Hematopoietic multipotent progenitor cell treated with erythropoietin and hydrocortisone succinate and interleukin-3 and kit ligand, for 8 days (in vitro differentiated cells): ENCODE results near the gene AMOTL2.

Experiments used
- DNase-seq: peaks from one replicate; pipeline ENCODE4 v3.0.0-alpha.2; 2015

The AMOTL2 gene

DNA sequence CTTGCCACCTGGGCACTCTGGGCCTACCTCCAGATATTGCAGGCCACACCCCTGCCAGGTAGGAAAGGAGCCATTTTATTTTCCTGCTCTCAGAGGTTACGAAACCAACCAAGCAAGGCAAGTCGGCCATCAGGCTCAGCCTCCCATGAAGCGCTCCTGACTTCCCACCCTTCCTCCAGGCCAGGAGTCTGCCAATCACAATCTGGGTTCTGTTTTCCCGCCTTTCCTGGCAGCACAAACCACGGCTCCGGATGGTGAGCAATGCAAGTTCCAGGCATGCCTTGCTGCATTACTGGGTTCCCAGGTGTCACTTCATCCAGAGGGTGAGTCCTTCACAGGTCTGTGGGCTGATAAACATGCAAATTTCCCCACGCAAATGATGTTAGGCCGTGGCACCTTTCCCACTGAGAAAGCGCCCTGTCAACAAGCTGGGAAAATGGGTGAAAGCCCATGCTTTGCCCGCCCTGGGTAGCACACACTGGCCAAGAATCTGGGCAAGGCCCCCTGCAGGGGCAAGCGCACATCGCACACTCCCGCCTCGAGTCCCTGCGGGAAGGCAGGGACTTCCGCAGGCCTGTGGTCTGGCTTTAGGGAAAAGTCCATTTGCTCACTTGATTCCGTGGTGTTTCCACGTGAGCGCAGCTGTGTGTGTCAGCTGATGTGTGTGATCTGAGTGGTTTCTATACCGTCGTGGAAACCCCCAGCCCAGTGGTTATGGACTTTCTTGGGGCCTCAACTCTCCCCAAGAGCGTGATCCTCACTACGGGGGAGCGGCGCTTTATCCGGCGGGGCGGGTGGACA is 62.0 kb downstream of the AMOTL2 start:
- DNase-seq = no peak

DNA sequence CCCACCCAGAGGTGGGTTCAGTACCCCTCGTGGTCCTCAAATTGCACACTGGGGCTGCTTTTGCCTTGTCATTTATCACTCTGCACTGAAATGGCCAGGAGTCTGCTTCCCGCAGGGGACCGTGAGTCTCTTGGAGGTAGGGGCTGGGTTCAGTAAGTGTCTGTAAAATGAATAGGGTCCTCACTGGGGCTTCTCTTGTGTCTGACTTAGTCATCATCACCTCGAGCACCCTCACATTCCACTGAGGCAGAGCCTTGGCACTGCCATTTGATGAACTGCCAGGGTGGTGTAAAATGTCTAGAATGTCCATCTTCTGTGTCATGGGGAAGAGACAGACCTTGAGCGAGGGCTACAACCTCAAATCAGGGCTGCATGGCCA is 62.6 kb downstream of the AMOTL2 start:
- no peak for DNase-seq

DNA sequence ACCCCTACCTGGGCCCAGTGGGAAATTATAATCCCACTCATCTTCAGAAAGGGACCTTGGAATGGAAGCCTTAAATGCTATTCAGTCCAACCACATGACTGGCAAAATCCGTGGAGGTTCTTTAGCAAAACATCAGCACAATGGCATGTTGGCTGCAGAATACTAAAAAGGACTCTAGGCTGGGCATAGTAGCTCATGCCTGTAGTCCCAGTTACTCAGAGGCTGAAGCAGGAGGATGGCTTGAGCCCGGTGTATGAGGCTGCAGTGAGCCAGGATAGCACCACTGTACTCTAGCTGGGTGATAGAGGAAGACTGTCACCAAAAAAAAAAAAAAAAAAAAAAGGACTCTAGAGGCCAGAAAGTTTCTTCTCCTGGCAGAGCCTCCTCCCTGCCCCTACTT is 63.0 kb downstream of the AMOTL2 start:
- DNase-seq = no peak

DNA sequence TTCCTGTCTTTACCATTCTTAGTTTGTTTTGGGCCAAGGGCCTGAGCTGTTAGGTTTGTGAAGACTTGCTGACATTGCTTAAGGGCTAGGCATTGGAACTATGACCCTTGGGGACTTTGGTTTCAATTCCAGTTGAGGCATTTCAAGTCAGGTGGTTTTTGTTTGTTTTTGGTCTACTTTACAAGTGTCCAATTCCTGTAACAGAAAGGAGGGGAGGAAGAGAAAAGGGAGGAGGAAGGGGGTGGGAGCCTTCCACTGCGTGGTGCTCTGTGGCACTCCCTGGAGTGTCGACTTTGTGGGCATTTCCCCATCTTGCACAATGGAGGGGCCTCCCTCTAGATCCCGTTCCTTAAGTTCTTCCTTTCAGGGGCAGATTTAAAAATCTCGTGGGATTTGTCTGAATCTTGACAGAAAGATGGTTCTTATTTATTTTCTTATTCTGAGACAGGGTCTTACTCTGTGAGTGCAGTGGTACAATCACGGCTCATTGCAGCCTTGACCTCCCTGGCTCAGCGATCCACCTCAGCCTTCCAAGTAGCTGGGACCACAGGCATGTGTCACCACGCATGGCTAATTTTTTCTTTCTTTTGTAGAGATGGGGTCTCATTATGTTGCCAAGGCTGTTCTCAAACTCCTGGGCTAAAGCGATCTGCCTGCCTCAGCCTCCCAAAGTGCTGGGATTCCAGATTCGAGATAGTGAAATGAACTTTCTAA is 64.1 kb downstream of the AMOTL2 start:
- no peak for DNase-seq

DNA sequence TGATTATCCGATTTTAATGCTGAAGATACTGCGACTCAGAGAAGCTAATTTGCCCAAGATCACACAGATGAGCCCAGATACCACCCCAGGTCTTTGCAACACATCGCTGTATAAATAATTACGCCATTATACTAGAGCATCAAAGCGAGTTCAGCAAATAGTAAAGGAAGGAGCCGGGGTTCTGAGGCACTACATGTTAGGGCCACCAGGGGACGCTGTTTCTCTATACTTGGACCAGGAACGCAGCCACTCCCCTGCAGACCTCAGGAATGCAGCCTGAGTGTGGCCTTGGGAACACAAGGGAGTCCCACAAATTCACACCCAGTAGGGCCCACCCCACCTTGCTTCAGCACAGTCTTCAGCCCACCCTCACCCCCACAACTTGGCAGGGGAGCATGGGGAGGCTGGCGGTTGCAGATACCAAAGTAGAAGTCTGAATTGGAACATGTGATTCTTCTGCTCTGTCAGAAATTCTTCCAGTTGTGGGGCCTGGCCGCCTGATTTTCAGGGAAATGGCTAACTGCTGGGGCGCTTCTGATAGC is 65.8 kb downstream of the AMOTL2 start:
- DNase-seq = peak; percentile 77

DNA sequence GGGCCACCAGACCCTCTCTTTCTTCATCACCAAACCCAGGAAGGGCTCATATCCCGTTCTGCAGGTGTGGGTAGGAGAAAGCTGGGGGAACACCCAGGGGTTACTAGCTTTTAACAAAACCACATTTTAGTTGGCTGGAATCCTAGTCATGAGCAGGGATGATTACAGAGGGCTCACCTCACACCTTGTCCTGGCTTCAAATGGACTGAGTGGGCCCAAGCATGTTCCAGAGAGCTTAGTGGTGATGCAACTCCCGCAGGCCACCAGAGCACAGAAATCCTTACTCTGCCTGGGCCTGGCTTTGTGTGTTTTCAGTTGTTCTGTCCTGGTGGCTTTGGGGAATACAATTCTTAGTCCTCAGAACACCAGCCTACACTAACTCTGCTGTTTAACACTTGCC is 66.8 kb downstream of the AMOTL2 start:
- DNase-seq = no peak

DNA sequence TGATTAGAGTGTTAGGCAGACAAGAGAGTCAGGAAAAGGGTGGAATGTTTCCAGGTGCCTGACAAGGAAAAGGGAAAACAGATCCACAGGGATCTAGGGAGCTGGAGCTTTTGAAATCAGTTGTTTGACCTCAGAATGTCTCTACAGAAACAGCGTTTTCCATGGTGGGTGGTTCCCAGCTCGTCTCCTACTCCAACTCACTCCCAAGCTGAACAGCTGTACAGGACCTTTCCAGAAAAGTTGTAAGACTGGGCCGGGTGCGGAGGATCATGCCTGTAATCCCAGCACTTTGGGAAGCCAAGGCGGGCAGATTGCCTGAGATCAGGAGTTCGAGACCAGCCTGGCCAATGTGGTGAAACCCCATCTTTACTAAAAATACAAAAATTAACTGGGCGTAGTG is 67.9 kb downstream of the AMOTL2 start:
- no peak for DNase-seq
